Mesothelial cell of epicardium (in vitro differentiated cells): Measurements from ENCODE around the gene AUH. TPM values are rescaled to one million over a fixed set of nuclear protein-coding genes. Genes with fewer than 3 reads are reported as not detected.

Experiments used
- DNase-seq, 2 experiments: peaks; one replicate each; pipeline ENCODE4 v3.0.0; 2021; ENCODE audit warnings: low spot score in 2 of 2; ENCODE audit not compliant: unreplicated experiment in 2 of 2
- H3K27ac Mint-ChIP-seq: 2 replicates; pipeline ENCODE4 v1.8.0; 2021; ENCODE audit warnings: mixed read lengths
- H3K27me3 Mint-ChIP-seq: 2 replicates; pipeline ENCODE4 v1.8.0; 2021; ENCODE audit warnings: low read depth, mixed read lengths
- H3K36me3 Mint-ChIP-seq: 2 replicates; pipeline ENCODE4 v1.8.0; 2021; ENCODE audit warnings: mixed read lengths
- H3K4me1 Mint-ChIP-seq: 2 replicates; pipeline ENCODE4 v1.8.0; 2021; ENCODE audit warnings: mixed read lengths
- H3K4me3 Mint-ChIP-seq: 2 replicates; pipeline ENCODE4 v1.8.0; 2021; ENCODE audit warnings: mild to moderate bottlenecking, moderate library complexity, mixed read lengths
- H3K9me3 Mint-ChIP-seq: 2 replicates; pipeline ENCODE4 v1.8.0; 2021; ENCODE audit warnings: mixed read lengths
- CTCF ChIP-seq: fragments of 200-600 bp; sonication (generic); IDR thresholded peaks from one replicate; pipeline ENCODE4 v1.5.0; 2021; ENCODE audit warnings: antibody characterized with exemption; ENCODE audit not compliant: unreplicated experiment
- total RNA-seq: library from RNA; stranded (reverse); gene quantifications from 3 replicates; pipeline ENCODE4 v1.2.1, GENCODE V29; 2021

The AUH gene
- total RNA-seq, 1 donor from 2014 or later: 24.8 TPM

GRCh38 chr9:91276513-91276912, 85.2 kb downstream of the AUH start:
- H3K4me3 Mint-ChIP-seq: no peak overlapping the region
- no peak for DNase-seq
- H3K27me3 Mint-ChIP-seq: no peaks in the 10 kb centered on the region
- no peak overlapping the region for H3K27ac Mint-ChIP-seq
- no peaks in the 10 kb centered on the region for H3K4me1 Mint-ChIP-seq
- no peaks in the 10 kb centered on the region for H3K36me3 Mint-ChIP-seq
- no peaks in the 10 kb centered on the region for H3K9me3 Mint-ChIP-seq
- TF ChIP-seq CTCF: no peak

GRCh38 chr9:91275655-91276054, 86.1 kb downstream of the AUH start:
- Mint-ChIP-seq H3K4me3 (no peak overlapping the region), H3K27me3 (no peaks in the 10 kb centered on the region), H3K36me3 (no peaks in the 10 kb centered on the region), H3K4me1 (no peaks in the 10 kb centered on the region), H3K9me3 (no peaks in the 10 kb centered on the region), H3K27ac (no peak overlapping the region)
- no peak for DNase-seq
- no peak for TF ChIP-seq CTCF

DNA sequence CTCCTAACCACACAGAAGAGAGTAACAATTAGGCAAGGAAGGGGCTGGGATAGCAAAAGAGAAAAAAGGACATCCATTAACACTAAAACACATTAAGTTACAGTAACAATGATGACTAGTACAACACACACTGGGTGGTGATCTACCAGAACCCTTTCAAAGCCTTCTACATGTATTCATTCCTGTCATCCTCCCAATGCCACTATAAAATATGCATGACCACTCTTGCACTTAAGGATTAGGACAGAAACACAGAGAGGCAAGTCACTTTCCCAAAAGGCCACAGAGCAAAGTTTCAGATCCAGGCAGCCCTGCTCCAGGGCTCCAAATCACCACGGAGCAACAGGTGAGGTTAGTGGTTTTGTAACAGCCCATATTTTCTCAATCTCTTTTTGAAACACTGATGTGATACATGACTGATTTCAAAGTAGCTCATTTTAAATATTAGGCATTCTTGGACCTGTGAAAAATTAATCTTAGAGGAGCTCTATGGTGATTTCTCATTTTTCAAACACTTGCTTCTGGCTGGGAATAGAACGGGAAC, 86.7 kb downstream of the AUH start:
- Mint-ChIP-seq H3K27ac (no peak overlapping the region), H3K4me1 (no peaks in the 10 kb centered on the region), H3K36me3 (no peaks in the 10 kb centered on the region), H3K27me3 (no peaks in the 10 kb centered on the region), H3K4me3 (no peak overlapping the region), H3K9me3 (no peaks in the 10 kb centered on the region)
- DNase-seq: no peak
- no peak for TF ChIP-seq CTCF

GRCh38 chr9:91273853-91274552, 87.7 kb downstream of the AUH start:
- no peaks in the 10 kb centered on the region for H3K9me3 Mint-ChIP-seq
- DNase-seq: no peak
- H3K27ac Mint-ChIP-seq: no peak overlapping the region
- no peaks in the 10 kb centered on the region for H3K27me3 Mint-ChIP-seq
- H3K4me1 Mint-ChIP-seq: no peaks in the 10 kb centered on the region
- TF ChIP-seq CTCF: no peak
- H3K36me3 Mint-ChIP-seq: no peaks in the 10 kb centered on the region
- no peak overlapping the region for H3K4me3 Mint-ChIP-seq

DNA sequence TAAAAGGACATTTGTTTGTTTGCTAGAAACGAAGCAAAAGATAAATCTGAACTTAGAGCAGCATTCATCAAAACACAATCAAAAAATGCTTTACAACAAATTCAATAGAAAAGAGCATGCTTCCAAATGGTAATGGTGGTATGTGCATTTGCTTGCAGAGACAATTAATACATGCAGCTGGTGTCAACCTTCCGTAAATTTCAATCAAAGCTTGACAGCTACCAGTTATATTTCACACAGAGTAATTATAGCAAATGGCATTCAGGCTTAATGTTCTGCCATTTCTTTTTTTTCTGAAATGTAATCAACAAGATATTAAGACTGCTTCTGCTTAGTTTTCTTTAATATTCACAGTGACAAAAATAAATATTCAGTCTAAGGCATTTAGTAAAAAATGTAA, 90.6 kb downstream of the AUH start:
- Mint-ChIP-seq H3K4me3 (no peak overlapping the region), H3K27me3 (no peaks in the 10 kb centered on the region), H3K9me3 (no peaks in the 10 kb centered on the region), H3K4me1 (no peaks in the 10 kb centered on the region), H3K27ac (no peak overlapping the region), H3K36me3 (no peaks in the 10 kb centered on the region)
- no peak for DNase-seq
- no peak for TF ChIP-seq CTCF
